ENCODE data around the gene TCERG1L. TPM values are rescaled to one million over a fixed set of nuclear protein-coding genes. Genes with fewer than 3 reads are reported as not detected.
"Not testable (repeated sequence)": the region's sequence is repeated elsewhere in the genome, so short reads cannot be mapped to it uniquely, and the experiment has no call there.

TCERG1L gene
- total RNA-seq, 1 experiment from 2014 or later, result 1.5 TPM

DNA sequence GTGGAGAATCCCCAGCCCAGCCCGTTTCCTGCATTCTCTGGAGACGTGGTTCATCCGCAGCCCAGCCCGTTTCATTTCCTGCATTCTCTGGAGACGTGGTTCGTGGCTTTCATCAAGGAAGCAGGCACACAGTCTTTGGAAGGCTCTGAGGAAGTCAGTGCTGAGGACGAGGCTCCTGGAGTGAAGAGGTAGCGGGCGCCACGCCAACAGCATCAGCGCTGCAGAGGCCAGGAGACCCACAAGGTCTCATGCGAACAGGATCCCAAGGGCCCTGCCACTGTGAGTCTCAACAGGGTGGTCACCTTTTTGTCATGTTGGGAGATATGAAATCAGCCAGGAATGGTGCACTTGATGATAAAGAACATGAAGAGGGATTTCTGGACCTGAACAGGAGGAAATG, 12.4 kb upstream of the TCERG1L start:
- Mint-ChIP-seq H3K9me3 (peaks cover 76% of the 10 kb centered on the region), H3K27ac (no peak overlapping the region), H3K27me3 (ENCODE audit: low read depth) (peaks cover 6% of the 10 kb centered on the region), H3K4me3 (no peak overlapping the region), H3K4me1 (peaks cover 18% of the 10 kb centered on the region), H3K36me3 (peaks cover 57% of the 10 kb centered on the region)
- CTCF ChIA-PET, result no interaction called here
- TF ChIP-seq, protein P1, sequence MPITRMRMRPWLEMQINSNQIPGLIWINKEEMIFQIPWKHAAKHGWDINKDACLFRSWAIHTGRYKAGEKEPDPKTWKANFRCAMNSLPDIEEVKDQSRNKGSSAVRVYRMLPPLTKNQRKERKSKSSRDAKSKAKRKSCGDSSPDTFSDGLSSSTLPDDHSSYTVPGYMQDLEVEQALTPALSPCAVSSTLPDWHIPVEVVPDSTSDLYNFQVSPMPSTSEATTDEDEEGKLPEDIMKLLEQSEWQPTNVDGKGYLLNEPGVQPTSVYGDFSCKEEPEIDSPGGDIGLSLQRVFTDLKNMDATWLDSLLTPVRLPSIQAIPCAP (CRISPR knock-in tag; IDR thresholded peaks at IDR 0.05), result no peak
- DNase-seq (ENCODE audit: low spot score), result no peak
- ATAC-seq, result no peak
- POLR2A ChIA-PET, result no interaction called here

DNA sequence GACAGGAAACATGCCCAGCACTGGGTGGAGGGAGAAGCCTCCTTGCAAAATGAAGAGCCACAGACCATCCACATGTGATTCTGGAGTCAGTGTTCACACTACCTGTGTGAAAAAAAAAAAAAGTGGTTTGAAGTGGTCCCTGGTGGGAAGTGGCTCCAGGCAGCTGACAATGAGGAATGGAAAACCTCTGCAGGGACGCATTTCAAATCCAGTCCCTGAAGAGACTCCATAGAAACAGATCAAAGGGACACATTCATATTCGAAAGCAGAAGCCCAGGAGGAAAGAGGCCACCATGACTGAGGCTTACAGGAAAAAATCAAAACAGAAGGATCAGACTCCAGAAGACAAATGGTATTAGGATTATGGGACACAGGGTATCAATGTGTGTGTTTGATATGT, 11.5 kb upstream of the TCERG1L start:
- DNase-seq (ENCODE audit: low spot score) (no peak), ATAC-seq (no peak)
- Mint-ChIP-seq H3K4me1 (peaks cover 18% of the 10 kb centered on the region), H3K4me3 (no peak overlapping the region), H3K9me3 (peaks cover 75% of the 10 kb centered on the region), H3K27ac (no peak overlapping the region), H3K27me3 (ENCODE audit: low read depth) (peaks cover 6% of the 10 kb centered on the region), H3K36me3 (peaks cover 58% of the 10 kb centered on the region)
- no peak for TF ChIP-seq CBFB (CRISPR knock-in tag; IDR thresholded peaks at IDR 0.05; ENCODE audit: low read depth)
- no peak for TF ChIP-seq CREB1 (CRISPR knock-in tag; IDR thresholded peaks at IDR 0.05)
- TF ChIP-seq, protein P2, sequence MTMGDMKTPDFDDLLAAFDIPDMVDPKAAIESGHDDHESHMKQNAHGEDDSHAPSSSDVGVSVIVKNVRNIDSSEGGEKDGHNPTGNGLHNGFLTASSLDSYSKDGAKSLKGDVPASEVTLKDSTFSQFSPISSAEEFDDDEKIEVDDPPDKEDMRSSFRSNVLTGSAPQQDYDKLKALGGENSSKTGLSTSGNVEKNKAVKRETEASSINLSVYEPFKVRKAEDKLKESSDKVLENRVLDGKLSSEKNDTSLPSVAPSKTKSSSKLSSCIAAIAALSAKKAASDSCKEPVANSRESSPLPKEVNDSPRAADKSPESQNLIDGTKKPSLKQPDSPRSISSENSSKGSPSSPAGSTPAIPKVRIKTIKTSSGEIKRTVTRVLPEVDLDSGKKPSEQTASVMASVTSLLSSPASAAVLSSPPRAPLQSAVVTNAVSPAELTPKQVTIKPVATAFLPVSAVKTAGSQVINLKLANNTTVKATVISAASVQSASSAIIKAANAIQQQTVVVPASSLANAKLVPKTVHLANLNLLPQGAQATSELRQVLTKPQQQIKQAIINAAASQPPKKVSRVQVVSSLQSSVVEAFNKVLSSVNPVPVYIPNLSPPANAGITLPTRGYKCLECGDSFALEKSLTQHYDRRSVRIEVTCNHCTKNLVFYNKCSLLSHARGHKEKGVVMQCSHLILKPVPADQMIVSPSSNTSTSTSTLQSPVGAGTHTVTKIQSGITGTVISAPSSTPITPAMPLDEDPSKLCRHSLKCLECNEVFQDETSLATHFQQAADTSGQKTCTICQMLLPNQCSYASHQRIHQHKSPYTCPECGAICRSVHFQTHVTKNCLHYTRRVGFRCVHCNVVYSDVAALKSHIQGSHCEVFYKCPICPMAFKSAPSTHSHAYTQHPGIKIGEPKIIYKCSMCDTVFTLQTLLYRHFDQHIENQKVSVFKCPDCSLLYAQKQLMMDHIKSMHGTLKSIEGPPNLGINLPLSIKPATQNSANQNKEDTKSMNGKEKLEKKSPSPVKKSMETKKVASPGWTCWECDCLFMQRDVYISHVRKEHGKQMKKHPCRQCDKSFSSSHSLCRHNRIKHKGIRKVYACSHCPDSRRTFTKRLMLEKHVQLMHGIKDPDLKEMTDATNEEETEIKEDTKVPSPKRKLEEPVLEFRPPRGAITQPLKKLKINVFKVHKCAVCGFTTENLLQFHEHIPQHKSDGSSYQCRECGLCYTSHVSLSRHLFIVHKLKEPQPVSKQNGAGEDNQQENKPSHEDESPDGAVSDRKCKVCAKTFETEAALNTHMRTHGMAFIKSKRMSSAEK (CRISPR knock-in tag; IDR thresholded peaks at IDR 0.05; ENCODE audit: borderline replicate concordance), result no peak
- TF ChIP-seq, protein P3, sequence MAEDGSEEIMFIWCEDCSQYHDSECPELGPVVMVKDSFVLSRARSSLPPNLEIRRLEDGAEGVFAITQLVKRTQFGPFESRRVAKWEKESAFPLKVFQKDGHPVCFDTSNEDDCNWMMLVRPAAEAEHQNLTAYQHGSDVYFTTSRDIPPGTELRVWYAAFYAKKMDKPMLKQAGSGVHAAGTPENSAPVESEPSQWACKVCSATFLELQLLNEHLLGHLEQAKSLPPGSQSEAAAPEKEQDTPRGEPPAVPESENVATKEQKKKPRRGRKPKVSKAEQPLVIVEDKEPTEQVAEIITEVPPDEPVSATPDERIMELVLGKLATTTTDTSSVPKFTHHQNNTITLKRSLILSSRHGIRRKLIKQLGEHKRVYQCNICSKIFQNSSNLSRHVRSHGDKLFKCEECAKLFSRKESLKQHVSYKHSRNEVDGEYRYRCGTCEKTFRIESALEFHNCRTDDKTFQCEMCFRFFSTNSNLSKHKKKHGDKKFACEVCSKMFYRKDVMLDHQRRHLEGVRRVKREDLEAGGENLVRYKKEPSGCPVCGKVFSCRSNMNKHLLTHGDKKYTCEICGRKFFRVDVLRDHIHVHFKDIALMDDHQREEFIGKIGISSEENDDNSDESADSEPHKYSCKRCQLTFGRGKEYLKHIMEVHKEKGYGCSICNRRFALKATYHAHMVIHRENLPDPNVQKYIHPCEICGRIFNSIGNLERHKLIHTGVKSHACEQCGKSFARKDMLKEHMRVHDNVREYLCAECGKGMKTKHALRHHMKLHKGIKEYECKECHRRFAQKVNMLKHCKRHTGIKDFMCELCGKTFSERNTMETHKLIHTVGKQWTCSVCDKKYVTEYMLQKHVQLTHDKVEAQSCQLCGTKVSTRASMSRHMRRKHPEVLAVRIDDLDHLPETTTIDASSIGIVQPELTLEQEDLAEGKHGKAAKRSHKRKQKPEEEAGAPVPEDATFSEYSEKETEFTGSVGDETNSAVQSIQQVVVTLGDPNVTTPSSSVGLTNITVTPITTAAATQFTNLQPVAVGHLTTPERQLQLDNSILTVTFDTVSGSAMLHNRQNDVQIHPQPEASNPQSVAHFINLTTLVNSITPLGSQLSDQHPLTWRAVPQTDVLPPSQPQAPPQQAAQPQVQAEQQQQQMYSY (CRISPR knock-in tag; IDR thresholded peaks at IDR 0.05), result no peak
- TF ChIP-seq, protein P4, sequence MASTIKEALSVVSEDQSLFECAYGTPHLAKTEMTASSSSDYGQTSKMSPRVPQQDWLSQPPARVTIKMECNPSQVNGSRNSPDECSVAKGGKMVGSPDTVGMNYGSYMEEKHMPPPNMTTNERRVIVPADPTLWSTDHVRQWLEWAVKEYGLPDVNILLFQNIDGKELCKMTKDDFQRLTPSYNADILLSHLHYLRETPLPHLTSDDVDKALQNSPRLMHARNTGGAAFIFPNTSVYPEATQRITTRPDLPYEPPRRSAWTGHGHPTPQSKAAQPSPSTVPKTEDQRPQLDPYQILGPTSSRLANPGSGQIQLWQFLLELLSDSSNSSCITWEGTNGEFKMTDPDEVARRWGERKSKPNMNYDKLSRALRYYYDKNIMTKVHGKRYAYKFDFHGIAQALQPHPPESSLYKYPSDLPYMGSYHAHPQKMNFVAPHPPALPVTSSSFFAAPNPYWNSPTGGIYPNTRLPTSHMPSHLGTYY (CRISPR knock-in tag; IDR thresholded peaks at IDR 0.05), result no peak
- no peak for TF ChIP-seq OVOL2 (CRISPR knock-in tag; IDR thresholded peaks at IDR 0.05; ENCODE audit: borderline replicate concordance)
- TF ChIP-seq, protein P5, sequence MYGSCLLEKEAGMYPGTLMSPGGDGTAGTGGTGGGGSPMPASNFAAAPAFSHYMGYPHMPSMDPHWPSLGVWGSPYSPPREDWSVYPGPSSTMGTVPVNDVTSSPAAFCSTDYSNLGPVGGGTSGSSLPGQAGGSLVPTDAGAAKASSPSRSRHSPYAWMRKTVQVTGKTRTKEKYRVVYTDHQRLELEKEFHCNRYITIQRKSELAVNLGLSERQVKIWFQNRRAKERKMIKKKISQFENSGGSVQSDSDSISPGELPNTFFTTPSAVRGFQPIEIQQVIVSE (CRISPR knock-in tag; IDR thresholded peaks at IDR 0.05; ENCODE audit: borderline replicate concordance), result no peak
- no peak for TF ChIP-seq SMAD4 (CRISPR knock-in tag; IDR thresholded peaks at IDR 0.05)
- TF ChIP-seq, protein P1 (CRISPR knock-in tag; IDR thresholded peaks at IDR 0.05), result no peak
- TF ChIP-seq, protein P6, sequence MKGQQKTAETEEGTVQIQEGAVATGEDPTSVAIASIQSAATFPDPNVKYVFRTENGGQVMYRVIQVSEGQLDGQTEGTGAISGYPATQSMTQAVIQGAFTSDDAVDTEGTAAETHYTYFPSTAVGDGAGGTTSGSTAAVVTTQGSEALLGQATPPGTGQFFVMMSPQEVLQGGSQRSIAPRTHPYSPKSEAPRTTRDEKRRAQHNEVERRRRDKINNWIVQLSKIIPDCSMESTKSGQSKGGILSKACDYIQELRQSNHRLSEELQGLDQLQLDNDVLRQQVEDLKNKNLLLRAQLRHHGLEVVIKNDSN (CRISPR knock-in tag; IDR thresholded peaks at IDR 0.05), result no peak
- TF ChIP-seq EMX1 (CRISPR knock-in tag; IDR thresholded peaks at IDR 0.05), result no peak
- ChIA-PET POLR2A (no interaction called here), CTCF (no interaction called here)

DNA sequence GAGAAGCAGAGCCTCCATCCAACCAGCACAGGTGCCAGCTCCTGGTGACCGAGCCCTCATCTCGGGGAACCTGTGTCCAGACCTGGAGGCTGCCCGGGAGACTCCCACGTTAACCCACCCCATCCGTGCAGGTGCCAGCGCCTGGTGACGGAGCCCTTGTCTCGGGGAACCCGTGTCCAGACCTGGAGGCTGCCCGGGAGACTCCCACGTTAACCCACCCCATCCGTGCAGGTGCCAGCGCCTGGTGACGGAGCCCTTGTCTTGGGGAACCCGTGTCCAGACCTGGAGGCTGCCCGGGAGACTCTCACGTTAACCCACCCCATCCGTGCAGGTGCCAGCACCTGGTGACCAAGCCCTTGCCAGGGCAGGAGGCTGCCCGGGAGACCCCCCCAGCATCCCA, 11.1 kb upstream of the TCERG1L start:
- H3K27me3 Mint-ChIP-seq (ENCODE audit: low read depth); CTCF ChIA-PET; H3K27ac Mint-ChIP-seq; H3K4me3 Mint-ChIP-seq; POLR2A ChIA-PET; DNase-seq (ENCODE audit: low spot score); ATAC-seq: not testable (repeated sequence)
- H3K4me1 Mint-ChIP-seq, result peaks cover 18% of the 10 kb centered on the region
- H3K9me3 Mint-ChIP-seq, result peaks cover 71% of the 10 kb centered on the region
- H3K36me3 Mint-ChIP-seq, result peaks cover 58% of the 10 kb centered on the region

Measured in WTC11 (cell line).